HepG2 (cell line): ENCODE data around the gene METRN. TPM values are rescaled to one million over a fixed set of nuclear protein-coding genes. Genes with fewer than 3 reads are reported as not detected.

ENCODE experiments used
- ATAC-seq: fragments of 200-7000 bp; cut with Tn5 transposase; 3 replicates; pipeline ENCODE4 v1.9.1; 2020; ENCODE audit warnings: mild to moderate bottlenecking, moderate library complexity
- BruUV-seq: library from RNA; stranded (reverse); fragments of 400-500 nt; replicated peaks from 2 replicates; lab custom pipeline; 2021; lab: Mats Ljungman, UMichigan
- CTCF ChIA-PET: fragments of 300-600 bp; formaldehyde crosslinking; extraction: SDS; loops from one replicate; lab custom pipeline; 2021; ENCODE audit warnings: low total read pairs, inconsistent platforms, low intra/inter-chr PET ratio; lab: Yijun Ruan, JAX
- POLR2A ChIA-PET: fragments of 350-600 bp; sonication (Branson Sonifier 250); formaldehyde crosslinking; loops from one replicate; lab custom pipeline; 2020; ENCODE audit warnings: antibody characterized with exemption, inconsistent platforms; lab: Yijun Ruan, JAX
- DNase-seq: peaks from one replicate; pipeline ENCODE4 v3.0.0-alpha.2; 2015; ENCODE audit warnings: low spot score
- FAIRE-seq: peaks from 3 replicates; lab custom pipeline; 2011; peaks lifted over from hg19 to GRCh38; lab: Jason Lieb, UNC
- H2AFZ ChIP-seq: one replicate; pipeline ENCODE4 v1.6.1; 2011; ENCODE audit warnings: low read length, inconsistent platforms
- H3K27ac ChIP-seq: fragments of 300-600 bp; 3 replicates; pipeline ENCODE4 v1.8.0; 2011; ENCODE audit warnings: mixed run types, mild to moderate bottlenecking, mixed read lengths, low read length, inconsistent platforms; ENCODE audit not compliant: insufficient read depth; ENCODE audit errors: extremely low read length
- H3K27me3 ChIP-seq, 2 experiments: fragments of 200-600 bp in 1 of 2; 2 replicates in 1 of 2; 3 replicates in 1 of 2; pipeline versions ENCODE4 v1.6.0 to v1.8.0; 2011; ENCODE audit warnings: low read length in 2 of 2, mild to moderate bottlenecking in 2 of 2, moderate library complexity in 2 of 2, inconsistent platforms in 1 of 2; ENCODE audit not compliant: insufficient read depth in 2 of 2, control insufficient read depth in 1 of 2
- H3K36me3 ChIP-seq, 2 experiments: fragments of 200-600 bp in 1 of 2; replicated peaks in 1 of 2; 2 replicates in 1 of 2; 3 replicates in 1 of 2; pipeline versions ENCODE4 v1.5.1 to v1.8.0; 2011; ENCODE audit warnings: low read length in 2 of 2, inconsistent platforms in 1 of 2; ENCODE audit not compliant: insufficient read depth in 2 of 2, control insufficient read depth in 1 of 2
- H3K4me1 ChIP-seq: 2 replicates; pipeline ENCODE4 v1.5.1; 2012; ENCODE audit warnings: low read length, inconsistent platforms; ENCODE audit not compliant: insufficient read depth
- H3K4me2 ChIP-seq: 2 replicates; pipeline ENCODE4 v1.6.0; 2011; ENCODE audit warnings: low read depth, low read length, inconsistent platforms
- H3K4me3 ChIP-seq, 3 experiments: fragments of 200-600 bp in 1 of 3; sonication (generic), shearing (Covaris generic) in 1 of 3; replicated peaks in 1 of 3; 2 replicates each; pipeline ENCODE4 v1.5.1; 2011 to 2016; ENCODE audit warnings: low read length in 3 of 3, inconsistent platforms in 2 of 3, low read depth in 2 of 3, mild to moderate bottlenecking in 2 of 3, control low read depth in 1 of 3, mixed read lengths in 1 of 3; ENCODE audit not compliant: insufficient read depth in 1 of 3
- H3K79me2 ChIP-seq: one replicate; pipeline ENCODE4 v1.6.1; 2011; ENCODE audit warnings: low read length, inconsistent platforms; ENCODE audit not compliant: insufficient read depth
- H3K9ac ChIP-seq: 2 replicates; pipeline ENCODE4 v1.6.0; 2011; ENCODE audit warnings: mild to moderate bottlenecking, low read depth, low read length, inconsistent platforms; ENCODE audit not compliant: insufficient read depth
- H3K9me3 ChIP-seq: 2 replicates; pipeline ENCODE4 v1.5.1; 2012; ENCODE audit warnings: mild to moderate bottlenecking, low read length
- H4K20me1 ChIP-seq: 2 replicates; pipeline ENCODE4 v1.6.0; 2011; ENCODE audit warnings: inconsistent platforms, mild to moderate bottlenecking, low read length, moderate library complexity; ENCODE audit not compliant: insufficient read depth
- ATF2 ChIP-seq: sonication (generic); formaldehyde crosslinking; IDR thresholded peaks from 2 replicates; pipeline ENCODE4 v1.4.0; 2020; ENCODE audit warnings: missing genetic modification reagents
- CBX1 ChIP-seq: IDR thresholded peaks from one replicate; pipeline ENCODE4 v1.6.1; 2016; ENCODE audit warnings: antibody characterized with exemption, low read depth
- KLF13 ChIP-seq: sonication (generic); formaldehyde crosslinking; IDR thresholded peaks from 2 replicates; pipeline ENCODE4 v1.4.0; 2020; ENCODE audit warnings: mild to moderate bottlenecking, missing genetic modification reagents
- MIXL1 ChIP-seq: IDR thresholded peaks from 2 replicates; pipeline ENCODE4 v1.6.1; 2016
- NFE2 ChIP-seq: sonication (generic); formaldehyde crosslinking; IDR thresholded peaks from 2 replicates; pipeline ENCODE4 v1.4.0; 2020; ENCODE audit warnings: missing genetic modification reagents
- PLSCR1 ChIP-seq: sonication (generic); formaldehyde crosslinking; IDR thresholded peaks from 2 replicates; pipeline ENCODE4 v1.5.0; 2020; ENCODE audit warnings: missing genetic modification reagents, mild to moderate bottlenecking, borderline replicate concordance
- POGZ ChIP-seq: sonication (generic); formaldehyde crosslinking; IDR thresholded peaks from 2 replicates; pipeline ENCODE4 v1.4.0; 2020; ENCODE audit warnings: mild to moderate bottlenecking, missing genetic modification reagents
- RBFOX2 ChIP-seq: fragments of 200-400 bp; formaldehyde crosslinking; IDR thresholded peaks from 2 replicates; pipeline ENCODE4 v1.6.1; 2017; ENCODE audit warnings: low read depth, mild to moderate bottlenecking, low read length
- U2AF1 ChIP-seq: fragments of 200-400 bp; formaldehyde crosslinking; optimal IDR thresholded peaks from 2 replicates; pipeline ENCODE3; 2017; ENCODE audit warnings: mild to moderate bottlenecking, low read depth, low read length
- ZBTB20 ChIP-seq: sonication (generic); formaldehyde crosslinking; IDR thresholded peaks from 2 replicates; pipeline ENCODE4 v1.8.1; 2023; ENCODE audit warnings: missing genetic modification reagents, low read depth, mild to moderate bottlenecking, borderline replicate concordance
- ZNF17 ChIP-seq: sonication (generic); formaldehyde crosslinking; IDR thresholded peaks from 2 replicates; pipeline ENCODE4 v1.5.0; 2020; ENCODE audit warnings: mild to moderate bottlenecking, missing genetic modification reagents
- ZNF547 ChIP-seq: sonication (generic); formaldehyde crosslinking; IDR thresholded peaks from 2 replicates; pipeline ENCODE4 v1.5.1; 2020; ENCODE audit warnings: mild to moderate bottlenecking, missing genetic modification reagents
- ZNF598 ChIP-seq: sonication (generic); formaldehyde crosslinking; IDR thresholded peaks from 2 replicates; pipeline ENCODE4 v1.5.1; 2020; ENCODE audit warnings: mild to moderate bottlenecking, missing genetic modification reagents, borderline replicate concordance
- ZNF713 ChIP-seq: sonication (generic); formaldehyde crosslinking; IDR thresholded peaks from 2 replicates; pipeline ENCODE4 v1.4.0; 2020; ENCODE audit warnings: mild to moderate bottlenecking, missing genetic modification reagents
- ZNF839 ChIP-seq: sonication (generic); formaldehyde crosslinking; IDR thresholded peaks from 2 replicates; pipeline ENCODE4 v1.4.0; 2020; ENCODE audit warnings: missing genetic modification reagents, mild to moderate bottlenecking, borderline replicate concordance
- ZNF850 ChIP-seq: sonication (generic); formaldehyde crosslinking; conservative IDR thresholded peaks from 2 replicates; pipeline ENCODE4 v1.9.0; 2021; ENCODE audit warnings: mild to moderate bottlenecking, missing genetic modification reagents
- ZNF878 ChIP-seq: sonication (generic); formaldehyde crosslinking; IDR thresholded peaks from 2 replicates; pipeline ENCODE4 v1.8.1; 2023; ENCODE audit warnings: mild to moderate bottlenecking, missing genetic modification reagents, moderate library complexity
- WGBS: methylation state at CpG from one replicate; pipeline ENCODE4 v1.1.6; 2017; ENCODE audit warnings: low lambda C conversion rate; 5-methylcytosine and 5-hydroxymethylcytosine counted together
- in situ Hi-C: cut with HindIII; loops from 2 replicates; pipeline ENCODE4 v1.10.0; 2017; ENCODE audit warnings: low pct_unique_long_range_greater_than_20kb; ENCODE audit not compliant: extremely low pct_ligation_motif_present
- intact Hi-C: fragments of 100-400 bp; cut with micrococcal nuclease; formaldehyde crosslinking; loops from one replicate; pipeline ENCODE4 v1.10.0; 2022; ENCODE audit not compliant: unreplicated experiment
- polyA plus RNA-seq, 8 experiments: library from polyadenylated mRNA; depleted of rRNA in 3 of 8; stranded (reverse) in 7 of 8; unstranded in 1 of 8; fragments of >200 nt; fragmentation: Illumina TruSeq in 4 of 8; extraction: Trizol in 4 of 8; gene quantifications; 2 replicates each; pipeline versions ENCODE4 v1.2.1 to v1.2.3, GENCODE V29; 2011 to 2016; ENCODE audit warnings: low read depth in 4 of 8, missing spikeins in 1 of 8, mixed read lengths in 1 of 8; ENCODE audit not compliant: insufficient read depth in 1 of 8
- total RNA-seq, 5 experiments: library from RNA; depleted of rRNA; stranded (reverse); fragments of >200 nt; fragmentation: Illumina TruSeq; extraction: Trizol; gene quantifications; 2 replicates each; pipeline ENCODE4 v1.2.3, GENCODE V29; 2016; ENCODE audit warnings: low read depth in 1 of 5
- TF ChIP-seq, protein P1 (sequence below): sonication (generic); formaldehyde crosslinking; IDR thresholded peaks from 2 replicates; pipeline ENCODE4 v1.4.0; 2020; ENCODE audit warnings: low read depth, mild to moderate bottlenecking, missing genetic modification reagents
- TF ChIP-seq, protein P2 (sequence below): sonication (generic); formaldehyde crosslinking; IDR thresholded peaks from 2 replicates; pipeline ENCODE4 v1.8.1; 2023; ENCODE audit warnings: mild to moderate bottlenecking, missing genetic modification reagents
- TF ChIP-seq, protein P3 (sequence below): conservative IDR thresholded peaks from 2 replicates; pipeline ENCODE4 v1.6.1; 2018; ENCODE audit warnings: missing genetic modification reagents

Gene METRN
- total and polyA plus RNA-seq, 2 of the 13 experiments (the other 11 are each of a cell fraction or from before 2014, with no cell fraction given) = 25.5 to 46.1 TPM

GRCh38 chr16:720447-720989, 5.6 kb downstream of the METRN start:
- DNase-seq (no peak), FAIRE-seq (no peak), ATAC-seq (peak; percentile 8)
- no peaks in the 10 kb centered on the region for H3K36me3 ChIP-seq
- 0% methylated on average over 4 of the region's 38 CpGs for WGBS
- peak overlapping the region; percentile 100 for H3K4me2 ChIP-seq
- H3K9me3 ChIP-seq = no peaks in the 10 kb centered on the region
- H3K27me3 ChIP-seq = no peaks in the 10 kb centered on the region
- ChIA-PET CTCF (no interaction called here), POLR2A (interaction anchor here (0.9 to 2.5 kb wide), 15 partner anchors 8 to 184 kb away, joined by 3 to 22 read pairs (median 7); partner anchors contain the start of genes CHTF18, CIAO3, MSLN and RHBDL1)
- H4K20me1 ChIP-seq = peaks cover 5% of the 10 kb centered on the region
- peaks cover 38% of the 10 kb centered on the region for H3K4me1 ChIP-seq
- H3K4me3 ChIP-seq = peak overlapping the region; percentile 77 to 95 (median 85)
- peaks cover 3% of the 10 kb centered on the region for H3K79me2 ChIP-seq
- no TSS peak for BruUV-seq
- in situ Hi-C loops = no loop called here
- intact Hi-C loops = no loop called here
- peak overlapping the region; percentile 88 for H3K27ac ChIP-seq
- H3K9ac ChIP-seq = peak overlapping the region; percentile 88
- H2AFZ ChIP-seq = no peak overlapping the region
- TF ChIP-seq ZNF547 (CRISPR knock-in tag) (no peak), PLSCR1 (CRISPR knock-in tag) (no peak), CBX1 (no peak), ATF2 (no peak), MIXL1 (no peak), ZNF850 (CRISPR knock-in tag) (no peak), NFE2 (CRISPR knock-in tag) (no peak), KLF13 (no peak), ZNF17 (CRISPR knock-in tag) (no peak), U2AF1 (peak; percentile 21), ZNF878 (CRISPR knock-in tag) (no peak), ZNF598 (CRISPR knock-in tag) (peak; percentile 41; the same call in 1 of the 2 replicates), ZNF839 (CRISPR knock-in tag) (no peak), POGZ (0 out of 2 replicates have a peak, but pooled peaks have one; percentile 10), ZBTB20 (CRISPR knock-in tag) (0 out of 2 replicates have a peak, but pooled peaks have one; percentile 30), RBFOX2 (no peak), ZNF713 (CRISPR knock-in tag) (no peak)
- TF ChIP-seq, protein P1, sequence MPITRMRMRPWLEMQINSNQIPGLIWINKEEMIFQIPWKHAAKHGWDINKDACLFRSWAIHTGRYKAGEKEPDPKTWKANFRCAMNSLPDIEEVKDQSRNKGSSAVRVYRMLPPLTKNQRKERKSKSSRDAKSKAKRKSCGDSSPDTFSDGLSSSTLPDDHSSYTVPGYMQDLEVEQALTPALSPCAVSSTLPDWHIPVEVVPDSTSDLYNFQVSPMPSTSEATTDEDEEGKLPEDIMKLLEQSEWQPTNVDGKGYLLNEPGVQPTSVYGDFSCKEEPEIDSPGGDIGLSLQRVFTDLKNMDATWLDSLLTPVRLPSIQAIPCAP (CRISPR knock-in tag) = no peak
- TF ChIP-seq, protein P2, sequence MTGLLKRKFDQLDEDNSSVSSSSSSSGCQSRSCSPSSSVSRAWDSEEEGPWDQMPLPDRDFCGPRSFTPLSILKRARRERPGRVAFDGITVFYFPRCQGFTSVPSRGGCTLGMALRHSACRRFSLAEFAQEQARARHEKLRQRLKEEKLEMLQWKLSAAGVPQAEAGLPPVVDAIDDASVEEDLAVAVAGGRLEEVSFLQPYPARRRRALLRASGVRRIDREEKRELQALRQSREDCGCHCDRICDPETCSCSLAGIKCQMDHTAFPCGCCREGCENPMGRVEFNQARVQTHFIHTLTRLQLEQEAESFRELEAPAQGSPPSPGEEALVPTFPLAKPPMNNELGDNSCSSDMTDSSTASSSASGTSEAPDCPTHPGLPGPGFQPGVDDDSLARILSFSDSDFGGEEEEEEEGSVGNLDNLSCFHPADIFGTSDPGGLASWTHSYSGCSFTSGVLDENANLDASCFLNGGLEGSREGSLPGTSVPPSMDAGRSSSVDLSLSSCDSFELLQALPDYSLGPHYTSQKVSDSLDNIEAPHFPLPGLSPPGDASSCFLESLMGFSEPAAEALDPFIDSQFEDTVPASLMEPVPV (CRISPR knock-in tag) = no peak
- TF ChIP-seq, protein P3, sequence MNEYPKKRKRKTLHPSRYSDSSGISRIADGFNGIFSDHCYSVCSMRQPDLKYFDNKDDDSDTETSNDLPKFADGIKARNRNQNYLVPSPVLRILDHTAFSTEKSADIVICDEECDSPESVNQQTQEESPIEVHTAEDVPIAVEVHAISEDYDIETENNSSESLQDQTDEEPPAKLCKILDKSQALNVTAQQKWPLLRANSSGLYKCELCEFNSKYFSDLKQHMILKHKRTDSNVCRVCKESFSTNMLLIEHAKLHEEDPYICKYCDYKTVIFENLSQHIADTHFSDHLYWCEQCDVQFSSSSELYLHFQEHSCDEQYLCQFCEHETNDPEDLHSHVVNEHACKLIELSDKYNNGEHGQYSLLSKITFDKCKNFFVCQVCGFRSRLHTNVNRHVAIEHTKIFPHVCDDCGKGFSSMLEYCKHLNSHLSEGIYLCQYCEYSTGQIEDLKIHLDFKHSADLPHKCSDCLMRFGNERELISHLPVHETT = no peak
